Activated gamma-delta T cell treated with Interleukin-2 at 50 U/mL for 16 hours (primary cell): ENCODE data around the gene OIT3.
"Not testable (repeated sequence)": the region's sequence is repeated elsewhere in the genome, so short reads cannot be mapped to it uniquely, and the experiment has no call there.

Experiments used
- DNase-seq: peaks from one replicate; pipeline ENCODE4 v3.0.0-alpha.2; 2020

Gene OIT3

DNA sequence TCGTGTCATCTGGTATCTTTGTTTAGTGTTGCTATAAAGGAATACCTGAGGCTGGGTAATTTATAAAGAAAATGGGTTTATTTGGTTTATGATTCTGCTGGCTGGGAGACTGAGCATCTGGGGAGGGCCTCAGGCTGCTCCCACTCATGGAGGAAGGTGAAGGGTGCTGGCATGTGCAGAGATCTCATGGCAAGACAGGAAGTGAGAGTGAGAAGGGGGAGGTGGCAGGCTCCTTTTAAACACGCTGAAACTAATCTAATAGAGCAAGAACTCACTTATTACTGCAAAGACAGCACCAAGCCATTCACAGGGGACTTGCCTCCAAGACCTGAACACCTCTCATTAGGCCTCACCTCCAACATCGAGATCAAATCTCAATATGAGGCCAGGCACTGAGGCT, 11.3 kb downstream of the OIT3 start:
- no peak for DNase-seq

DNA sequence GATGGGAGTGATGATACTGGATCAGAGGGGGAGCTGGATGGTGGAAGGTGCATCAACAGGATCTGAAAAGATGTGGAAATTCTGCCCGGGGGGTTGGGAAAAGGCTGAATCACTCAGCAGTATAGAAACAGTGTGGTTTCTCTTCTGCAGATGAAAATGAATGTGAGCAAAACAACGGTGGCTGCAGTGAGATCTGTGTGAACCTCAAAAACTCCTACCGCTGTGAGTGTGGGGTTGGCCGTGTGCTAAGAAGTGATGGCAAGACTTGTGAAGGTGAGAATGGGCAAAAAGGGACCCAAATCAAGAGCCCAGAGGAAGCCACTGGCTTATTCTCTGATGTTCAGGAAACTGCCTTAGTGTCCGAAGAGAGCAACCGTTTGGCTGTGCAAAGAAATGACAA, 12.9 kb downstream of the OIT3 start:
- DNase-seq: no peak

DNA sequence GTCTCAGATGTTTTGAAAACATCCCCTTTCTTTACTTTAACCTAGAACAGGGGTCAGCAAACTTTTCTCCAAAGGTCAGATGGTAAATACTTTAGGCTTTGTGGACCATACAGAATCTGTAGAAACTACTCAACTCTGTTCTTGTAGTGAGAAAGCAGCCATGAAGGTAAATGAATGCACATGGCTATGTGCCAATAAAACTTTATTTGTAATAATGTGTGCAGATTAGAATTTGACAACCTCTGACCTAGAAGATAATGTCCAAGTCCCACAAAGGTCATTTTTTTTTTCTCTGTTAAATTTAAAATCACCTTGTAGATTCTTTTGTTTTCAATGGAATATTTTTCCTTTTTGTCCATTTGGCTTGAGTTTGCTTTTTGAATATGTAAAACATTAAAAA, 17.2 kb downstream of the OIT3 start:
- no peak for DNase-seq

DNA sequence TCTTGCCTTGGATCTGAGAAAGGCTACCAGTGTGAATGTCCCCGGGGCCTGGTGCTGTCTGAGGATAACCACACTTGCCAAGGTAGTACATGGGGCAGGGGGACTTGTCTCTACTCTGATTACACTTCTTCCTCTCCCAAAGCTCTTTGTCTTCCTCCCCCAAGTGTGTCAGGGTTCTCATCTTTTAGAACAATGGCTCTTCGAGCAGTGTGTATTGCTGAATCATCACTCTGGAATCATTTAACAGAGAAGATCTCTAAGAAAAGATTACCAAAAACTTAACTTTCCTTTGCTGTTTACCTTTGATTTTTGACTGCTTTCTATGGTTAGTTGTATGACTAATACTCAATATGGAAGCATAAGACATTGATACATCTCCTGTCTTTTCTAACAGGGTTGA, 18.2 kb downstream of the OIT3 start:
- no peak for DNase-seq

DNA sequence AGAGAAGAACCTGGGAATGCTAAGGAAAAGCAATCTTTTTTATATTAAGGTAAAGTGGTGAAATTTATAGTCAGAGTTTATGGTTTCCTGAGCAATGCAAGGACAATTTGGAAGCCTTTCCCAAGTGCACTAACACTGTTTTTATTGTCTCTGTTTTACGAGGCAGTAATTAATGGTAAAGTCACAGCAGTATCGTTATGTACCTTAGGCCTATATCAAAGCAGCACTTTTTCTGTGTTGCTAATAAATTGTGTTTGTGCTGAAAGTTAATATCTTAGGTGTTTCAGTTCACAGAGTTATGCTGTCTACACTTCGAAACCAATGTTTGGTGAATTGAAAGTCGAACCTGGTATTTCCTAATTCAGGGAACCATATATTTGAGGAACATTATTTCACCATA, 19.2 kb downstream of the OIT3 start:
- no peak for DNase-seq

DNA sequence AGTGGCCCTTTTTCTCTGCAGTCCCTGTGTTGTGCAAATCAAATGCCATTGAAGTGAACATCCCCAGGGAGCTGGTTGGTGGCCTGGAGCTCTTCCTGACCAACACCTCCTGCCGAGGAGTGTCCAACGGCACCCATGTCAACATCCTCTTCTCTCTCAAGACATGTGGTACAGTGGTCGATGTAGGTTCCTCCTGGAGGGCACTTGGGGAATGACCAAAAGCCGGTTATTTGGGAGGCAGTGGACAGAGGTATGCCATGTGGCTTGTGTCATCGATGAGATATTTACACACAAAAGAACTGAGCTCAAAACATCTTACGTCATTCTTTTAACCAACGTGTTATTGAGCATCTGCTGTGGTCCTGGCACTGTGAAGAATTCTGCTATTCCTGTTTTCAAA, 19.7 kb downstream of the OIT3 start:
- DNase-seq: no peak

DNA sequence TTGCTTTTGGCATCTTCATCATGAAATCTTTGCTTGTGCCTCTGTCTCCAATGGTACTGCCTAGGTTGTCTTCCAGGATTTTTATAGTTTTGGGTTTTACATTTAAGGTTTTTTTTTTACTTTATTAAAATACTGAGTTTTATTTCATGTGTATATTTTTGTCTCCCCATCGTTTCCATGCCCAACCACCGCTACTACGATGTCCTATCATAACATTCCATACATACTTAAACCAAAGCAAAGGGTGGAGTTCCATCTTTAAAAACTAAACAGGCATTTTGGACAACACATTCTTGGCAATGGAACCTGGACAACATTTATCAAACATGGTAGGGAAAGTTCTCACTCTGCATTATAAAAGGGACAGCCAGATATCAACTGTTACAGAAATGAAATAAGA, 23.7 kb downstream of the OIT3 start:
- not testable (repeated sequence) for DNase-seq

DNA sequence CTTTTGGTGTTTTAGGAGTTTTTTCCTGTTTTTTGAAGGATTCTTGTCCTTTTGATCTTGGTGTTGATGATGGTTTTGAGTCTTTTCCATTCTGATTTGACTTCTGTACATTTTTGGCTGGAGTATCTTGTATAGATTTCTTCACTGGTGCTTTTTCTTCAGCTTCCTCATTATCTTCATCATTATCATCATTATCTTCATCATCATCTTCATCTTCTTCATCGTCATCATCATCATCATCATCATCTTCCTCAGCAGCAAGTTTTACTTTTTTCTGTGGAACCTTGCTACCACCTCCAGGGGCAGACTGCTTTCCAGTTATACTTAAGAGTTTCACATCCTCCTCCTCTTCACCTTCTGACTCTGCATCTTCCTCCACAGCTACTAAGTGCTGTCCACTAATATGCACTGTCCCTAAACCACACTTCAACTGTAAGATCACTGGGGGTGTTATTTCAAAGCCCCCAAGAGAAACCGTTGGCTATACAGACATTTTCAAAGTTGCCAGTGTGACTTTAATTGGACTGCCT, 24.3 kb downstream of the OIT3 start:
- DNase-seq: not testable (repeated sequence)

DNA sequence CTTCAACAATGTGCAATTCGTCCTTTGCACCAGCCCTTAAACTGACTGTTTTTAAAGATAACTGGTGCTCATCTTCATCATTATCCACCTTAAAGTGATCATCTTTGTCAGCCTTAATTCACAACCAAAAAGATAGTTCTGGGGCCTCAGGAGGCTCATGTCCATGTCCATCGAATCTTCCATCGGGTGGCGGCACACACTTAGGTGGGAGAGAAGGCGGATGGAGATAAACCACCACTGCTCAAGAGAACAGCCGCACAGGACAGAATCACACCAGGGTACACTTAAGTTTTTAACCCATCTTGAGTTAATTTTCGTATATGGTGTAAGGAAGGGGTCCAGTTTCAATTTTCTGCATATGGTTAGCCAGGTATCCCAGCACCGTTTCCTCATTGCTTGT, 24.8 kb downstream of the OIT3 start:
- no peak for DNase-seq

DNA sequence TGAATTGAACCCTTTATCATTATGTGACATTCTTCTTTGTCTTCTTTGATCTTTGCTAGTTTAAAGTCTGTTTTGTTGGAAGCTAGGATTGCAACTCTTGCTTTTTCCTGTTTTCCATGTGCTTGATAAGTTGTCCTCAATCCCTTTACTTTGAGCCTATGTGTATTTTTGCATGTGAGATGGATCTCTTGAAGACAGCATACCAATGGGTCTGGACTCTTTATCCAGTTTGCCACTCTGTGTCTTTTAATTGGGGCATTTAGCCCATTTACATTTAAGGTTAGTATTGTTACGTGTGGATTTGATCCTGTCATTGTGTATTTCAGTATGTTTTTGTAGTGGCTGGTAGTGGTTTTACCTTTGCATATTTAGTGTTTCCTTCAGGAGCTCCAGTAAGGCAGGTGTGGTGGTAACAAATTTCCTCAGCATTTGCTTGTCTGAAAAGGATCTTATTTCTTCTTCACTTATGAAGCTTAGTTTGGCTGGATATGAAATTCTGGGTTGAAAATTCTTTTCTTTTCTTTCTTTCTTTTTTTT, 27.7 kb downstream of the OIT3 start:
- DNase-seq: not testable (repeated sequence)

DNA sequence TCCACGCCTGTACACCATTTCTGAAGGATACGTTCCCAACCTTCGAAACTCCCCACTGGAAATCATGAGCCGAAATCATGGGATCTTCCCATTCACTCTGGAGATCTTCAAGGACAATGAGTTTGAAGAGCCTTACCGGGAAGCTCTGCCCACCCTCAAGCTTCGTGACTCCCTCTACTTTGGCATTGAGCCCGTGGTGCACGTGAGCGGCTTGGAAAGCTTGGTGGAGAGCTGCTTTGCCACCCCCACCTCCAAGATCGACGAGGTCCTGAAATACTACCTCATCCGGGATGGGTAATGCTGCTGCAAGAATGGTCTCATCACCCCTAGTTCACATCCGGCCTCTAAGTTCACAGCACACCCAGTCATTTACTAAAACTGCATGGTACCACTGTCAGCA, 30.8 kb downstream of the OIT3 start:
- no peak for DNase-seq

DNA sequence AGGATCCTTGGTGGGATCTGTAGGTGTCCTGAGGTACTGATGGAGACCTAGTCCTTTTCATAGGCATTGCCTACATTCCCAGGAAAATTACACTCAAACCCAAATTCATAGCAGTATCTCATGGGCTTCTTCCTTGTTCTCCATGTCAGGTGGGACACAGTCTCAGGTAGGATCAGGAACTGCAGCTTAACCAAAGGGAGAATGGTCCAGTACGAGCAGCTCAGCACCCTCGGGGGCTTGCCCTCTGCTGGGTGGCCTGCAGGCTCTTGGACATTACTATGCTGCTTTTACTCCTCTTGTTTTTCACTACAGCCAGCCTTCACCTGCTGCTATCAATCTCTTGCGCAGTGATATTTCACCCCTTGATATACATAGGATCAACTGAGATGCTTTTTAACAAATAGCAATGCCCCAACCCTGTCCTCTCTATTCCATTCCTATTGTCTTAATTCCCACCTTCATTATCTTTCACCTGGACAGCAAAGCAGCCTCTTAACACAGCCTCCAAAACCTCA, 32.5 kb downstream of the OIT3 start:
- DNase-seq: no peak

DNA sequence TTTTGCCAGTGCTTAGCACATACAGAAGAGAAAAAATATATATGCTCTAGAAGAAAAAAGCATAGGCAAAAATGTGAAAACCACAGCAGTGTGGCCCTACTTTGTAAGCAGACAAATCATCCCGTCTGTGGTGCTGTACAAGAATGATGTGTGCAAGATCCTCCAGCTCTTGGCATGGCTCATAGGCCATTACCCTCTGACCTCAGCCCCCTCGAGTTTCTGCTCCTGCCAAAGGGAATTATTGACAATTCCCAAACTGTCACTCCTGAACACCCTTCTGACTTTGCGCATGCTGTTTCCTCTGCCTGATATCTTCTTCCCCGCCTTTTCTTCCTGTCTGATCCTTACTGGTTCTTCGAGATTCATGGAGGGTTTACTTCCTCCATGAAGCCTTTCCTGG, 33.9 kb downstream of the OIT3 start:
- DNase-seq: no peak

DNA sequence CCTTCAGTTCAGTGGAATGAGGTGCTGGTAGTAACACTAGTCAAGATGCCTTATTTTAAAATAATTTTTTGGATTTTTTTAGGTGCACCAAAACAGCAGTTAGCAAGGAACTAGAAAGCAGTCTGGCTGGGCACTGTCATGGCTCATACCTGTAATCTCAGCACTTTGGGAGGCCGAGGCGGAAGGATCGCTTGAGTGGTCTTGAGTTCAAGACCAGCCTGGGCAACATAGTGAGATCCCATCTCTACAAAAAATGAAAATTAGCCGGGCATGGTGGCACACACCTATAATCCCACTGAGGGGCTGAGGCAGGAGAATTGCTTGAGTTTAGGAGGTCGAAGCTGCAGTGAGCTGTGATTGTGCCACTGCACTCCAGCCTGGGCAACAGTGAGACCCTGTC, 35.3 kb downstream of the OIT3 start:
- no peak for DNase-seq

DNA sequence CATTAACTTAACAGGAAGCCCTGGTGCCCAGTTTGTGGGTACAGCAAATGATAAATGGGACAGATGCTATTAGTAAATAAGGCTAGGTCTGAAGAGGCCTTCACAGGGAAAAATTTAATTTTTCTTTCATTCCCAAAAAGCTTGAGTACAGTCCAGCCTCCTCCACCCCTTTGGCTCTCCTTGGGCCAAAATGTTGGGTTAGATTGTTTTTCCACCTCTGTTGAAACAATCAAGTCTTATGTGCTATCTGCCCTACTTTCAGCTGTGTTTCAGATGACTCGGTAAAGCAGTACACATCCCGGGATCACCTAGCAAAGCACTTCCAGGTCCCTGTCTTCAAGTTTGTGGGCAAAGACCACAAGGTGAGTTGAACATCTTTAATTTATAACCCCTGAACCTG, 36.7 kb downstream of the OIT3 start:
- DNase-seq: no peak

DNA sequence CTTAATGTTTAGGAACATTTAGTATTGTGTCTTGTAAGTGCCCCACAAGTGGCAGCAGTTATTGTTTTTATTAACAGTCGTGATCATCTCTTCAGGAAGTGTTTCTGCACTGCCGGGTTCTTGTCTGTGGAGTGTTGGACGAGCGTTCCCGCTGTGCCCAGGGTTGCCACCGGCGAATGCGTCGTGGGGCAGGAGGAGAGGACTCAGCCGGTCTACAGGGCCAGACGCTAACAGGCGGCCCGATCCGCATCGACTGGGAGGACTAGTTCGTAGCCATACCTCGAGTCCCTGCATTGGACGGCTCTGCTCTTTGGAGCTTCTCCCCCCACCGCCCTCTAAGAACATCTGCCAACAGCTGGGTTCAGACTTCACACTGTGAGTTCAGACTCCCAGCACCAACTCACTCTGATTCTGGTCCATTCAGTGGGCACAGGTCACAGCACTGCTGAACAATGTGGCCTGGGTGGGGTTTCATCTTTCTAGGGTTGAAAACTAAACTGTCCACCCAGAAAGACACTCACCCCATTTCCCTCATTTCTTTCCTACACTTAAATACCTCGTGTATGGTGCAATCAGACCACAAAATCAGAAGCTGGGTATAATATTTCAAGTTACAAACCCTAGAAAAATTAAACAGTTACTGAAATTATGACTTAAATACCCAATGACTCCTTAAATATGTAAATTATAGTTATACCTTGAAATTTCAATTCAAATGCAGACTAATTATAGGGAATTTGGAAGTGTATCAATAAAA, 38.9 kb downstream of the OIT3 start:
- DNase-seq: no peak

DNA sequence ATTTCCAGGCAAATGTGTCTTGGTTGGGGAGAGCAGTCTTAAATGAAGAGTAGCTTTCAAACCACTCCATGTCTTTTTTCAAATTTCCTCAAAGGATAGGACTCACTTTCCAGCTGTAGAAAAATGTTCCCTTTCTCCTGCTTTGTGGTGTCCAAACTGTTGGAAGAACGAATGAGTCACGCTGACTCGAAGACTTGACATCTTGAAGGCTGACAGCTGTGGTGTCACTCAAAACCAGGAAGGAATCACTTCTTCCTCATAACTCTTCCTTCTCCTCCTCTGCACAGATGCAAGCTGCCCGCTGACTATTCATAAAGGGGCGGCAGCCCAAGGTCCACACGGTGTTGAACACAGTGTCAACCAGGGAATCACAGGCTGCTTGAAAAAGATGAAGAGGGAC, 41.8 kb downstream of the OIT3 start:
- DNase-seq: no peak

DNA sequence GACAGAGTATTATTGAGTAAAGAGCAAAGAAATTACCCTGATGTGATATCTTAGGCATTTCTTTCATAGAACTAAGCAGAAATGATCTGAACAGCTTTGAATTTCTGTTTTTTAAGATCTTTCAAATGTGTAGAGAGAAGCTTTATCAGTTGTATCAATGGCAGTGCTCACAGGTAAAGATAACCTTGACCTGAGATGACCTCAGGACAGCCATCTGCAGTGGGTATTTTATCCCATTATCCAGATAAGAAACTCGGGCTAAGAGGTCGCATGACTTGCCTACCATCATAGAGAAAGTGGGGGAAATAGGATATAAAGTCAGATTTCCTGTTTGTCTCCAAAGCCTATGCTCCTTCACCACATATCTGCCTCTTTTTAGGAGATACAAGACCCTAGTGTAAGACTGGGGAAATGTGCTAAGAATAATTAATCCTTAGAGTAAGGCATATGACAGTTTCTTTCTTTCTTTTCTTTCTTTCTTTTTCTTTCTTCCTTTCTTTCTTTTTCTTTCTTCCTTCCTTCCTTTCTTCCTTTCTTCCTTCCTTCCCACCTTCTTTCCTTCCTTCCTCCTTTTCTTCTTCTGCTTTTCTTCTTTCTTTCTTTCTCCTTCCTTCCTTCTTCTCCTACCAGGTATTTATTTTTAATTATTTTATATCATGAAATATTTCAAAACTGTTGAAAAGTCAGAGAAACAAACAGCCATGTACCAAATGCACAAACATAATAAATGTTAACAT, 50.1 kb downstream of the OIT3 start:
- DNase-seq: no peak

DNA sequence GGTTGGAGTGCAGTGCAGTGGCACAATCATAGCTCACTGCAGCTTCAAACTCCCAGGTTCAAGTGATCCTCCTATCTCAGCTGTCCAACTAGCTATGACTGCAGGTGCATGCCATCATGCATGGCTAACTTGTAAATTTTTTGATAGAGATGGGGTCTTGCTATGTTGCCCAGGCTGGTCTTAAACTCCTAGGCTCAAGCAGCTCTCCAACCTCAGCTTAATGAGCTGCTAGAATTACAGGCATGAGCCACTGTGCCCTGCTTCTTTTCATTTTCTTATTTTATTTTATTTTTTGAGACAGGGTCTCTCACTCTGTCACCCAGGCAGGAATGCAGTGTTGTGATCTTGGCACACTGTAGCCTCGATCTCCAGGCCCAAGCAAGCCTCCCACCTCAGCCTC, 53.4 kb downstream of the OIT3 start:
- no peak for DNase-seq

DNA sequence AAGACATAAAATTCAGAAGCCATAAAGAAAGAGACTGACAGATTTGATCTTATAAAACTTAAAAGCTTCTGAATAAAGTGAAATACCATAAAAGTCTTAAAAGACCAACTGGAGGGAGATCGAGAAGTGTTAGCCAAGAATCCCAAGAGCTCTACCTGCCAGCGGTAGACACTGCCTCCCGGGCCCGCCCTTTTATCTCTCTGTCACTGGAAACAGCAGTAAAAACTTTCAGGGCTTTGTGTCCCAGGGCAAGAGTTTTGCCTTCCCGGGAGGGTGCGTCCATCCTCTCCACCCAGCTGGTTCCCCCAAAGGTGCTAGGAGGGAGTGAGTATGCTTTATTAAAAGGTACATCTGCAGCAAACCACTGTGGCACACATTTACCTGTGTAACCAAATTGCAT, 55.2 kb downstream of the OIT3 start:
- DNase-seq: no peak

DNA sequence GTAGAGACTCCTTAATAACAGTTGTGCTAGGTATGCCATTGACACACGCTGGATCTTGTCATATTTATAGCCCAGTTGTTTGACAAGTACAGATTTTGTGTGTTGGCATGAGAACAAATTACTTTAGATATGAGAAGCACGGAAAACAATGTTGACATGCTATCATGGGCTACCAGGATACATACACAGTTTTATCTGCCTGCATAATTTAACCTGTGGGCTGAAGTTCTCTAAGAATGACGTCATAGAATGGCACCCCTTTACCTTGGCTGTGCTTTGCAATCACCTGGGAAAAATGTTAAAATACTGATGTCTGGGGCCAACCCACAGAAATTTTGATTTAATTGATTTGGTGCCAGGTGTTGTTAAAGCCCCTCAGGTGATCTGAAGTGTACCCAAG, 58.2 kb downstream of the OIT3 start:
- DNase-seq: no peak

DNA sequence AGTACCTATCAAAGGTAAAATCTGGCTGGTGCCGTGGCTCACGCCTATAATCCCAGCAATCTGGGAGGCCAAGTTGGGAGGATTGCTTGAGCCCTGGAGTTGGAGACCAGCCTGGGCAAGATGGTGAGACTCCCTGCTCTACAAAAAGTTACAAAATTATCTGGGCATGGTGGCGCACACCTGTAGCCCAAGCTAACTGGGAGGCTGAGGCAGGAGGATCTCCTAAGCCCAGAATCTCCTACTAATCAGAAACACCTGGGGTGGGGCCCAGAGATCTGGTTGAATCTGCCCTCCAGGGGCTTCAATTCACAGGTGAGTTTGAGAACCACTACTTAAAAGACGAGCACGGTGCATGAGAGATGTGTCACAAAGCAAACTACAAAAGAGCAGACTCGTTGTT, 58.6 kb downstream of the OIT3 start:
- no peak for DNase-seq

DNA sequence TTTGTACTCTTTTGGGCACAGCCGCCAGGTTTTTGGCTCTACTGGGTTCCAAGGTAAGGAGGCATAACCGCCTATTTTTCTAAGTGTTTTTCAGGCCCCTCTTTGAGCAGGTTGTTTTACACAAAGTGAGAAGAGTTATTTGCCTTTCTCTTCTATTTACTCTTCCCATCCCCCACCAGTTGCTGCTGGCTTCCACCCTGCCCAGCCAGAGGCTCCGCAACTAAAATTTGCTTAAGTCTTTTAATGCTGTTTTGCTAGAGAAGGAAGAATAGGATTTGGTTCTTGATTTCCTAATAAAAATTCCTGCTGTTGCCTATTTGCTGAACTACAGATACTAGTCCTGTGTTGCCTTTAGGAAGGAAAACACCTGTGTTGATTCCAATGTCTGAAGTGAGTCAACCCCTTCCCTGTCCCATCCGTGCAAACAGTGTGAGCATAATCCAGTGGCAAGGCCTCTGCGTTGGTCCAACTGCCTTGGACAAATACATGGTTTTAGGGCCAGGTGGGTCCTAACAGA, 59.2 kb downstream of the OIT3 start:
- DNase-seq: no peak

DNA sequence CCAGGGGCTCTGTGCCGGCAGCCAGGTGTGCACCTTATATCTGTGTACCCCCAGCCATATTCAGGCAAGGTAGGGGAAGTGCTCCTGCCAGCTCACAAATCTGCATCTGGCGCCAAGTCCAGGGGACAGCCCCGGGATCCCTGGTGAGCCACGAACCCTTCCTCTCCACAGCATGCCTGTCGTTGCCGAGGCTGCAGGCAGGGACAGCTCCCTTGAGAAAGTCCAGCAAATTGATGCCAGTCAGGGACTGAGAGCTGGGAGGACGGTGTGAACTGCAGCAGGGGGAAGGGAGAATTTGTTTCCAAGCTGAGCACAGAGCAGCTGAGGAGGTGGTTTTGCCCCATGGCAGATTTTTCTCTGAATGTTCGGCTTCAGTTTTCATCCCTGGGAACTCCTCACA, 60.1 kb downstream of the OIT3 start:
- DNase-seq: no peak
